ENCODE data around the gene AHNAK2. TPM values are rescaled to one million over a fixed set of nuclear protein-coding genes. Genes with fewer than 3 reads are reported as not detected.
"Not testable (repeated sequence)": the region's sequence is repeated elsewhere in the genome, so short reads cannot be mapped to it uniquely, and the experiment has no call there.

Gene AHNAK2
- total and polyA plus RNA-seq, 2 experiments from 2014 or later: 1.8 to 4.6 TPM

GRCh38 chr14:104945266-104945665 is 32.9 kb downstream of the AHNAK2 start:
- not testable (repeated sequence) for DNase-seq (ENCODE audit: low spot score); H3K36me3 ChIP-seq (replicated peaks; ENCODE audit: insufficient read depth, low read depth); H4K20me1 ChIP-seq (ENCODE audit: insufficient read depth, poor library complexity, severe bottlenecking); H3K79me2 ChIP-seq; H3K9me3 ChIP-seq (ENCODE audit: low read depth); H3K4me2 ChIP-seq; H3K4me3 ChIP-seq; H3K9me2 ChIP-seq (replicated peaks; ENCODE audit: insufficient read depth); H3K27me3 ChIP-seq; H2AFZ ChIP-seq; H3K4me1 ChIP-seq (ENCODE audit: insufficient read depth); H3K27ac ChIP-seq
- WGBS (ENCODE audit: low lambda C conversion rate, missing lambda C conversion rate): 93% methylated on average over 20 of the region's 20 CpGs

- H3K4me3 ChIP-seq; H3K27me3 ChIP-seq; H4K20me1 ChIP-seq (ENCODE audit: insufficient read depth, poor library complexity, severe bottlenecking); H2AFZ ChIP-seq; H3K9me3 ChIP-seq (ENCODE audit: low read depth); H3K36me3 ChIP-seq (replicated peaks; ENCODE audit: insufficient read depth, low read depth); H3K4me1 ChIP-seq (ENCODE audit: insufficient read depth); H3K9me2 ChIP-seq (replicated peaks; ENCODE audit: insufficient read depth); H3K4me2 ChIP-seq; H3K27ac ChIP-seq; H3K79me2 ChIP-seq; DNase-seq (ENCODE audit: low spot score): not testable (repeated sequence)
- 93% methylated on average over 29 of the region's 29 CpGs for WGBS (ENCODE audit: low lambda C conversion rate, missing lambda C conversion rate)
Observed at GRCh38 chr14:104944436-104945205, 33.6 kb downstream of the AHNAK2 start.

- not testable (repeated sequence) for H3K79me2 ChIP-seq; H2AFZ ChIP-seq; DNase-seq (ENCODE audit: low spot score); H3K27ac ChIP-seq; H3K4me1 ChIP-seq (ENCODE audit: insufficient read depth); H3K9me3 ChIP-seq (ENCODE audit: low read depth); H3K9me2 ChIP-seq (replicated peaks; ENCODE audit: insufficient read depth); H3K36me3 ChIP-seq (replicated peaks; ENCODE audit: insufficient read depth, low read depth); H3K27me3 ChIP-seq; H3K4me2 ChIP-seq; H4K20me1 ChIP-seq (ENCODE audit: insufficient read depth, poor library complexity, severe bottlenecking); H3K4me3 ChIP-seq
- 91% methylated on average over 6 of the region's 6 CpGs for WGBS (ENCODE audit: low lambda C conversion rate, missing lambda C conversion rate)
Observed at GRCh38 chr14:104944016-104944308, 34.2 kb downstream of the AHNAK2 start.

GRCh38 chr14:104943216-104944015 is 34.8 kb downstream of the AHNAK2 start:
- not testable (repeated sequence) for H3K4me1 ChIP-seq (ENCODE audit: insufficient read depth); H4K20me1 ChIP-seq (ENCODE audit: insufficient read depth, poor library complexity, severe bottlenecking); H3K36me3 ChIP-seq (replicated peaks; ENCODE audit: insufficient read depth, low read depth); H3K79me2 ChIP-seq; H3K27ac ChIP-seq; H3K4me3 ChIP-seq; H3K9me2 ChIP-seq (replicated peaks; ENCODE audit: insufficient read depth); H3K27me3 ChIP-seq; H3K9me3 ChIP-seq (ENCODE audit: low read depth); H2AFZ ChIP-seq; DNase-seq (ENCODE audit: low spot score); H3K4me2 ChIP-seq
- 93% methylated on average over 29 of the region's 29 CpGs for WGBS (ENCODE audit: low lambda C conversion rate, missing lambda C conversion rate)

- Histone ChIP-seq H3K27ac (no peak overlapping the region), H4K20me1 (ENCODE audit: insufficient read depth, poor library complexity, severe bottlenecking) (no peaks in the 10 kb centered on the region), H2AFZ (no peak overlapping the region), H3K79me2 (no peaks in the 10 kb centered on the region), H3K9me3 (ENCODE audit: low read depth) (no peaks in the 10 kb centered on the region), H3K4me3 (no peak overlapping the region), H3K4me2 (no peak overlapping the region), H3K9me2 (replicated peaks; ENCODE audit: insufficient read depth) (no peaks in the 10 kb centered on the region), H3K36me3 (replicated peaks; ENCODE audit: insufficient read depth, low read depth) (no peaks in the 10 kb centered on the region), H3K4me1 (ENCODE audit: insufficient read depth) (no peaks in the 10 kb centered on the region), H3K27me3 (peaks cover 18% of the 10 kb centered on the region)
- 95% methylated on average over 15 of the region's 16 CpGs for WGBS (ENCODE audit: low lambda C conversion rate, missing lambda C conversion rate)
- no peak for DNase-seq (ENCODE audit: low spot score)
- TF ChIP-seq CTCF (IDR thresholded peaks at IDR 0.05; ENCODE audit: poor library complexity) (no peak), EZH2phosphoT487 (IDR thresholded peaks at IDR 0.05; ENCODE audit: low read depth, severe bottlenecking, unreplicated experiment) (no peak), EZH2 (IDR thresholded peaks at IDR 0.05; ENCODE audit: borderline replicate concordance) (no peak)
Observed at GRCh38 chr14:104942586-104942985, 35.6 kb downstream of the AHNAK2 start.

Measured in hepatocyte (in vitro differentiated cells).